Femur (tissue), 1 donor: Measurements from ENCODE around the gene LENG8.
A peak's percentile ranks its signal among the peaks of the same experiment; 100 is the strongest.
"Not testable (repeated sequence)": the region's sequence is repeated elsewhere in the genome, so short reads cannot be mapped to it uniquely, and the experiment has no call there.

Experiments
- DNase-seq: peaks from one replicate; pipeline ENCODE4 v3.0.0-alpha.2; 2017

The LENG8 gene

DNA sequence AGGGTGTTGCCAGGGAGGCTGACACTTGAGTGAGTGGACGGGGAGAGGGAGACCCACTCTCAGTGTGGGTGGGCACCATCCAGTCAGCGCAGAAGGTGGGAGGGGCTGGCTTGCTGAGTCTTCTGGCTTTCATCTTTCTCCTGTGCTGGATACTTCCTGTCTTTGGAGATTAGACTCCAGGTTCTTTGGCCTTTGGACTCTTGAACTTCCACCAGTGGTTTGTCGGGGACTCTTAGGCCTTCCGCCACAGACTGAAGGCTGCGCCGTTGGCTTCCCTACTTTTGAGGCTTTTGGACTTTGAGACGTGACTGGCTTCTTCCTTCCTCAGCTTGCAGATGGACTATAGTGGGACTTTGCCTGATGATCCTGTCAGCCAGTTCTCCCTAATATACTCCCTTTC, 4.3 kb upstream of the LENG8 start:
- DNase-seq = no peak

DNA sequence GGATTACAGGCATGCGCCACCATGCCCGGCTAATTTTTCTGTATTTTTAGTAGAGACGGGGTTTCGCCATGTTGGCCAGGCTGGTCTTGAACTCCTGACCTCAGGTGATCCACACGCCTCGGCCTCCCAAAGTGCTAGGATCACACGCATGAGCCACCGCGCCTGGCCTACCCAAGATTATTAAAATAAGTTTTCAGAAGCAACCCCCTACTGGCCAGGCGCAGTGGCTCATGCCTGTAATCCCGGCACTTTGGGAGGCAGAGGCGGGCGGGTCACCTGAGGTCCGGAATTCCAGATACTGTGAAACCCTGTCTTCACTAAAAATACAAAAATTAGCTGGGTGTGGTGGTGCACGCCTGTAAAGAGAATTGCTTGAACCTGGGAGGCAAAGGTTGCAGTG, 2.6 kb upstream of the LENG8 start:
- DNase-seq = not testable (repeated sequence)

DNA sequence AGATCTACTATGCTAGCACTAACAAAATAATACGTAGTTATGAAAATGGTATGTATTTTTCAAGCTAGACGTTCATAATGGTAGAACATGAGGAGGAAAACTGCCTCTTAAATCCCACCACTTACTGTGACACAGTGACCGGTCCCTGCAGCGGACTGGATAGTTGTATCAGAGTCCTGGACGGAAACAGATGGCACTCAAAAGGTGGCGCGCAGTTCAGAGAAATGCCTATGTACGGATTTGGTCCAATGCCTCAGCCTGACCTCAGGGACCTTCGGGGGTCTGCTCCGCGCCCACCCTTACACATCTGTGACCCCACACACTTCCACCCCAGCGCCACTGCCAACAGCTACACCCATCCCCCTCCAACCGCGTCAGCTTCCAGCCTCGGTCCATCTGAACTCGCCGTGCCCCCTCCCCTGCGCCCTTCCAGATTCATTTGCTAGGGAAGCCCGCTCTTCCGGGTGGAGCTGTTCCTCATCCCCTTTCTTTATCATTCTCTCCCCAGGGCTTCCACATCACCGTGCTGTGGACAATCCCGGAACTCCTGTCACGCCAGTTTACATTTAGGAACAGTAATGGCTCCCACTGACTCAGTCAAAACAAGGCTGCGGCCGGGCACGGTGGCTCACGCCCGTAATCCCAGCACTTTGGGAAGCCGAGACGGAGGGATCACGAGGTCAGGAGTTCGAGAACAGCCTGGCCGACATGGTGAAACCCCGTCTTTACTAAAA, 792 bp upstream of the LENG8 start:
- peak; percentile 85 for DNase-seq

DNA sequence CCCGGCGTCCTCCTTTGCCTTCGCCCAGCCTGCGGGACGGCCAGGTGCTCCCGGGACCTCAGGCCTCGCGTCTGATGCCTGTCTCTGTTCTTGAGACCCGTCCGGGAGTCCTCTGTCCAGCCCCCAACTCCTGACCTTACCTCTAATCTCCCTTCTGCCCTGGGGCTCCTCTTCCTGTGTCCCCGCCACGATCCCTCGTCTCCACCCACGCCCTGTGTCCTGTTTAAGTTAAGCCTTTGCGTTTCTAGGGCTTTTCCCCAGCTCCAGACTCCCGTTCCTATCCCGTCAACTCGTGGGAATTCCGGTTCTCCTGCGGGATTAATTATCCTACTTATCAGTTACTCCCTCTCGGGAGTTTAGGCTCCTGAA, 686 bp downstream of the LENG8 start:
- DNase-seq = no peak

DNA sequence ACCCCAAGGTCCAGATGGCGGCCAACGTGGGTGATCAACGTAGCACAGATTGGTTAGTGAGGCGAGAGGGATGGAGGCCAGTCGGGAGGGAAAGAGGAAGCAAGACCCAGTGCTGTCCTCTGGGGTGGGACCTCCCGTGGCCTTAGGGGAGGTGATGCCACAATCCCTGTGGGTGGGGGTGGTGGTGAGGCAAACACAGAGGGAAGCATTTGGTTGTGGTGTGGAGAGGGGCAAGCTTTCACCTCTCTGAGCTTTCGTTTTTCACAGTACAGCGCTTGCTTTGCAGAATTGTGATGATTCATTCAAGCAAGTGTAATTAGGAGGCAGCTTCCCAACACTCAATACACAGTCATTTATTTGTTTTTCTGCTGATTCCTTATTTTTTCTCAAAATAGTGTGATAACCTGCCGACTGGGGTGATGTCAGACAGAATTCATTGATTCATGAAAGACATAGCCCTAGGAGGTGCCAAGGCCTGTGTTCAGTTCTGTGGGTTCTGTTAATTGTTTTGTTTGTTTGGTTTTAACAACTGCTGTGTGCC, 2.4 kb downstream of the LENG8 start:
- no peak for DNase-seq

DNA sequence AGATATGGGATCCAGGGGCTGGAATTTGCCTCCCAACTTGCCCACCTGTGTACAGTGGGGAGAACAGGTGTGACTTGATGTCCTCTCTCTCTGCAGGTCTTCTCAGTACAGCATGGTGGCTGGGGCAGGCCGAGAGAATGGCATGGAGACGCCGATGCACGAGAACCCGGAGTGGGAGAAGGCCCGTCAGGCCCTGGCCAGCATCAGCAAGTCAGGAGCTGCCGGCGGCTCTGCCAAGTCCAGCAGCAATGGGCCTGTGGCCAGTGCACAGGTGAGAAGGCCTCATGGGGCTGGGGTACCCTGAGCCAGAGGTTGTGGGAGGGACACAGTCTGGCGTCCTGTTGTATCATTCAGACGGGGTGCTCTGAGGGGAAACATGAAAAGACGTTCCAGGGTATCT, 3.0 kb downstream of the LENG8 start:
- DNase-seq = no peak

DNA sequence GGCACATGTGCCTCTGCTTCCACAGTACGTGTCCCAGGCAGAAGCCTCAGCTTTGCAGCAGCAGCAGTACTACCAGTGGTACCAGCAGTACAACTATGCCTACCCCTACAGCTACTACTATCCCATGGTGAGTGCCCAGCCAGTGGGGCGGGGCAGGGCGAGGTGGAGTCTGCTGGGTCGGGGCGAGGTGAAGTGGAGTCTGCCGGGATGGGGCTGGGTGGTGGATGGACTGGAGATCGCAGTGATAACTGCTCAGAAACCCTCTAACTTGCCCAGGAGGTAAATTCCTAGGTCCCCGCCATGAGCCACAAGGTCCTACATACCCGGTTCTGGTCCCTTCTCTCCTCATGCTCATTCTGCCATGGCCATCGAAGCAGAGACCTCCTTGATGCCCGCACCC, 3.6 kb downstream of the LENG8 start:
- no peak for DNase-seq

DNA sequence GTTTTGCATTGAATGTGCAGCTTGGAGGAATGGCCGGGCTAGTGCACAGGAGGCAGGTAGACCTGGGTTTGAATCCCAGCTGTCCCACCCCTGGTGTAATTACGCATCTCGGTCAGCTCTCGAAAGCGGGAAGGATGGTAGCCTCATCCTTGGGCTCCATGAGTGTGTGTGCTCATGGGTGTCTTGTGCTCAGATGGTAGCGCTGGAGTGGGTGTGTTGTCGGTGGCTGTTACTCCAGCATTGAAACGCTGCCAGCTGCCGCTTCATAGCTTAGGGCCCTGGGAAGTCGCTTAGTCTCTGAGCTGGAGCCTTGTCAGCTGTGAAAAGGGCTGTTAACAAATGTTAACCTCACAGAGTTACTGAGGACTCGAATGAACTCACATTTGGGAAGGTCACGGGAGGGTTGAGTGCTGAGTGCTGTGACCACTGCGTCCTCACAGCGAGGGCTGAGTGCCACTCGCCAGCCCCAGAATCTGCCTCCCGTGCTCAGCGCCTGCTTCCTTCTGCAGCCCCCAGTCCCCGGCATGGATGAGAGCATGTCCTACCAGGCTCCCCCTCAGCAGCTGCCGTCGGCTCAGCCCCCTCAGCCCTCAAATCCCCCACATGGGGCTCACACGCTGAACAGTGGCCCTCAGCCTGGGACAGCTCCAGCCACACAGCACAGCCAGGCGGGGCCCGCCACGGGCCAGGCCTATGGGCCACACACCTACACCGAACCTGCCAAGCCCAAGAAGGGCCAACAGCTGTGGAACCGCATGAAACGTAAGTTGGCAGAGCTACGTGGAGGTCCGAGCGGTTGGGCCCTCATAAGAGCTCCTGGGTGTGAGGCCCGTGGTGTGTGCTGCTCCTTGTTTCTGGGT, 5.2 kb downstream of the LENG8 start:
- DNase-seq = no peak

DNA sequence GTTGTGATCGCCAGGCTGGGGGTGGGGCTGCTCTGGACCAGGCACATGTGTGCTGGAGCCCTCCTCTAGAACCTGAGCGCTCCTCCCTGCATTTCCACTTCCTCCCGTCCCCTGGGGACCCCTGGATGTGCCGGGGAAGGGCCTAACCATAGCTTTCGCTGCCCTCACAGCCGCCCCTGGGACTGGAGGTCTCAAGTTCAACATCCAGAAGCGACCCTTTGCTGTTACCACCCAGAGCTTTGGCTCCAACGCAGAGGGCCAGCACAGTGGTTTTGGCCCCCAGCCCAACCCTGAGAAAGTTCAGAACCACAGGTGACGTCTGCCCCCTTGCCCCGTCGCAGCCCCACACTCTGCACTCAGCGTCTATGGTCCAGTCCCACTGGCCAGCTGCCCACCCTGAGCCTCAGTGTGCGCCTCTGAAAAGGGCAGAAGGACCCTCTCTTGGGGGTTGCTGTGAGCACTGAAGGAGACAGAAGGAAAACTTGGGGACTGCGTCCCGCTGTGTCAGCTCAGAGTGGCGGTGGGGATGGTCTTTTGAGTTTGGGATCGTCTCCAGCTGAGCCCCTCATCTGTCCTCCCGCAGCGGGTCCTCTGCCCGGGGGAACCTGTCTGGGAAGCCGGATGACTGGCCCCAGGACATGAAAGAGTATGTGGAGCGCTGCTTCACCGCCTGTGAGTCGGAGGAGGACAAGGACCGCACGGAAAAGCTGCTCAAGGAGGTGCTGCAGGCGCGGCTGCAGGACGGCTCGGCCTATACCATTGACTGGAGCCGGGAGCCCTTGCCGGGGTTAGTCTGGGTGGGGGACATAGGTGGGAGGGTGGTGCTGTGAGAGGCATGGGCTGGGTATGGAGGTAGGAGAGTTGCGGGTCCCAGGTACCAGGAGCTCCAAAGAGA, 6.0 kb downstream of the LENG8 start:
- no peak for DNase-seq

DNA sequence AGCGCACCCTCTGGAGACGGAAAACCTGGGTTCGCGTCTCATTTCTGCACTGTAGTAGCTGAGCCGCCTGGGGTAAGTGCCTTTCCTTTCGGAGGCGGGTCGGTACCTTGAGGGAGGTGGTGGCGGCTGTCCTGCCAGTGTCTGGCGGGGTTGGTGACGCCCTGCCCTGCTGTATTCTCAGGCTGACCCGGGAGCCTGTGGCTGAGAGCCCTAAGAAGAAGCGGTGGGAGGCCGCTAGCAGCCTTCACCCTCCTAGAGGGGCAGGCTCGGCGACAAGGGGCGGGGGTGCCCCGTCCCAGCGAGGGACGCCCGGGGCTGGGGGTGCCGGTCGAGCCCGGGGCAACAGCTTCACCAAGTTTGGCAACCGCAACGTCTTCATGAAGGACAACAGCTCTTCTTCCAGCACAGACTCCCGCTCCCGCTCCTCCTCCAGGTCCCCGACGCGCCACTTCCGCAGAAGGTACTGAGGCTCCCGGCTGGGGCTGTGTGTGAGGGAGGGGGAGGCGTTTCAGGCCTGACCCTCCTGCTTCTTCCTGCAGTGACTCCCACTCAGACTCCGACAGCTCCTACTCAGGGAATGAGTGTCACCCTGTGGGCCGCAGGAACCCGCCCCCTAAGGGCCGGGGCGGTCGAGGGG, 6.9 kb downstream of the LENG8 start:
- no peak for DNase-seq

DNA sequence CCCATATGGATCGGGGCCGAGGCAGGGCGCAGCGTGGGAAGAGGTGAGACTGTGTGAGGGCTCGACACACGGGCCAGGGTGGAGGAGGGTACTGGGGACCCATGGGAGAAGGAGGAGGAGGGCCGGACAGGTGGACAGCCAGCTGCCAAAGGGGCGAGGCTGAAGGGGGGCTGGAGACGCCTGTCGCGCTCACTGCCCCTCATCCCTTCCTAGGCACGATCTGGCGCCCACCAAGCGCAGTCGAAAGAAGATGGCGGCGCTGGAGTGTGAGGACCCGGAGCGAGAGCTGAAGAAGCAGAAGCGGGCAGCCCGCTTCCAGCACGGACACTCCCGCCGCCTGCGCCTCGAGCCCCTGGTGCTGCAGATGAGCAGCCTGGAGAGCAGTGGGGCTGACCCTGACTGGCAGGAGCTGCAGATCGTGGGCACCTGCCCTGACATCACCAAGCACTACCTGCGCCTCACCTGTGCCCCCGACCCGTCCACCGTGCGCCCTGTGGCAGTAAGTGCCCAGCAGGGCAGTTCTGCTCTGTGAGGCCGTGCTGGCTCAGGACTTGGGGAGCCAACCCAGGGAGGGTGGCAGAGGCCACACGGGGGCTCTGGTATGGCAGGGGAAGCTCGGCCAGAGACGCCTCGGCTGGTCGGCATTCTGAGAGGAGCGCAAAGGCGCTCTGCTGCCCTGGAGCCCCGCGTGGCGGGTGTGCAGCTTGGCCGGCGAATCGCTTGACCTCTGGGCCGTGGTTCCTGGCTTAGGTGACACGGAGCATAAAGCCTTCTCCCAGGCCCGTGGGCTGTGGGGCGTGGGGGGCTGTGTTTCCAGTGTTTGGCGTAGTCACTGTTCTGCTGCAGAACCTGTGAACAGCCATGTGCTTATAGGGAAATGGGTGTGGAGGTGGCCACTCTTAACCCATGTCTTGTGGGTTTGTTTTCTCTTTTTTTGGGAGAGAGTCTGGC, 7.7 kb downstream of the LENG8 start:
- no peak for DNase-seq

DNA sequence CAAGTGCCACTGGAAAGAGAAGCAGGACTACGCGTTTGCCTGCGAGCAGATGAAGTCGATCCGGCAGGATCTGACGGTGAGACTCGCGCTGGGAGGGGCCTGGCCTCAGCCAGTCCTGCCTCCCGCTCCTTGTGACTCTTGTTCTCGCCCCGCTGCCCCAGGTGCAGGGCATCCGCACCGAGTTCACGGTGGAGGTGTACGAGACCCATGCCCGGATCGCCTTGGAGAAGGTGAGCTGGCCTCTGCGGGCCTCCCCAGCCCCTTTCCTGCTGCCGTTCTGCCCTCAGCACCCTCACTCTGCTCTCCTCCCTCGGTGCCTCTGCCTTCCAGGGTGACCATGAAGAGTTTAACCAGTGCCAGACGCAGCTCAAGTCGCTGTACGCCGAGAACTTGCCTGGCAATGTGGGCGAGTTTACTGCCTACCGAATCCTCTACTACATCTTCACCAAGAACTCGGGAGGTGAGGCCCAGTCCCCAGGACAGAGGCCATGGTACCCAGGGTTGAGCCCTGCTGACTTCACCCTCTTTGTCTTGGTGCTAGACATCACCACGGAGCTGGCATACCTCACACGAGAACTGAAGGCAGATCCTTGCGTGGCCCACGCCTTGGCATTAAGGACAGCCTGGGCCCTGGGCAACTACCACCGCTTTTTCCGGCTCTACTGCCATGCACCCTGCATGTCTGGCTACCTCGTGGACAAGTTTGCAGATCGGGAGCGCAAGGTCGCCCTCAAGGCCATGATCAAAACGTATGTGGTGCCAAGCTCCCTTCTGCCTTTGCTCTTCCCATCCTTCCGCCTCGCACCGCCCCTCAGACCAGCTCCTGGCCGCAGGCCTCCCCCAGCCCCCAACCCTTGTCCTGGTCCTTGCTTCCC, 9.0 kb downstream of the LENG8 start:
- DNase-seq = no peak

DNA sequence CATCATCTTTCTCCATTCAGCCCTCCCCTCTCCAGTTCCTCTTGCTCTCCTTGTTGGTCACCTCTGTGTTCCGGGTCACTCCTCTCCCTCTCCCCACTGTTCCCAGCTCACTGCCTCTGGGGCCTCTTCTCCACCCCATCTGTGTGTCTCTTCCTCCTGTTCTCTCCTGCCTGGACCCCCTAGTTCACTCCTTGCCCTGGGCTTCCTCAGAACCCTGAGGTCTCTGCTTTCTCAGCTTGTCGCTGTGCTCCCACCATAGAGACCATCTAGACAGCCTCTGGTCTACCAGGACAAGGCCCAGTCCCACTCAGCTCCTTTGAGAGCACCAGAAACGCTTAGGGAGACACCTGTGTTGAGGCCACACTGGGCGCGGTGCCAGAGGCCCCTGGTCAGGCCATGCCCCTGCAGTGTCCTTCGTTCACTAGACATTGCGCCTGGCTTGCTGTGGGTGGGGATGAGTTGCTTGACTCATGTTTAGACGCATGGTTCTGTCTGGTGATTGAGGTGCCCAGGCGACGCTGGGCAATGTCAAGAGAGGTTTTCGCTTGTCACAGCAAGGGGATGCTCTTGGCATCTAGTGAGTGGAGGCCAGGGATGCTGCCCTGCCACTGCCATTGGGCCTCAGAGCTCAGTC, 9.8 kb downstream of the LENG8 start:
- no peak for DNase-seq

DNA sequence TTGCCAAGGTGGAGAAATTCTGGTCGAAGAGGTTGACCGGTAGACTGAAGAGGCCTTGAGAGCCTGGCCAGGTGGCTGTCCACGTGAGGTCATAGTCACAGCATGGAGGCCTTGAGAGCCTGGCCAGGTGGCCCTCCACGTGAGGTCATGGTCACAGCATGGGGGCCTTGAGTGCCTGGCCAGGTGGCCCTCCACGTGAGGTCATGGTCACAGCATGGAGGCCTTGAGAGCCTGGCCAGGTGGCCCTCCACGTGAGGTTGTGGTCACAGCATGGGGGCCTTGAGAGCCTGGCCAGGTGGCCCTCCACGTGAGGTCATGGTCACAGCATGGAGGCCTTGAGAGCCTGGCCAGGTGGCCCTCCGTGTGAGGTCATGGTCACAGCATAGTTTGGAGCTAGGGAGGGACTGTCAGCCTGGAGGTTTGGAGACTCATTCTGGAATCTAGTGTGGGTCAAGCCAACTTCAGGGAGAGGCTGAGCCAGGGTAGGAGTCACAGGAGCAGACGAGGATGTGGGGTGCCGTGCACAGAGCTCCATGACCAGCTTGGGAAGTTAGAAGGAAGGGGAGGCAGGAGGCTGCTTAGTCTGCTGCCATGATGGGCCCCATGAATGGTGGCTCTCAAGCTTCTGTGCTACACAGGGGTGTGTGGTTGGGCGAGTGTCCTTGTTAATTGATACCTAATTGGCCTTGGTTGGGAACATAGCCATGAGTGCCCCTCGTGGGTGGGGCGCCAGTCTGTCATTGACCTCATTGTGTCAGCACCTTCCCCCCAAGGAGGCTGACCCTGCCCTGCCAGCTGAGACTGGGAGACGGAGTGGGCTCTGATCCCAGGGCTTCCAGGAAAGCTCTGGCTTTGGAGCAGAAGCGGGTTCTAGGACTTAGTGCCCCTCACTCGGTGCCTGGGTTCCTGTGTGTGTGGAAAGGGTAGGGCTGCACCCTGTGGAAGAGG, 10.6 kb downstream of the LENG8 start:
- no peak for DNase-seq

DNA sequence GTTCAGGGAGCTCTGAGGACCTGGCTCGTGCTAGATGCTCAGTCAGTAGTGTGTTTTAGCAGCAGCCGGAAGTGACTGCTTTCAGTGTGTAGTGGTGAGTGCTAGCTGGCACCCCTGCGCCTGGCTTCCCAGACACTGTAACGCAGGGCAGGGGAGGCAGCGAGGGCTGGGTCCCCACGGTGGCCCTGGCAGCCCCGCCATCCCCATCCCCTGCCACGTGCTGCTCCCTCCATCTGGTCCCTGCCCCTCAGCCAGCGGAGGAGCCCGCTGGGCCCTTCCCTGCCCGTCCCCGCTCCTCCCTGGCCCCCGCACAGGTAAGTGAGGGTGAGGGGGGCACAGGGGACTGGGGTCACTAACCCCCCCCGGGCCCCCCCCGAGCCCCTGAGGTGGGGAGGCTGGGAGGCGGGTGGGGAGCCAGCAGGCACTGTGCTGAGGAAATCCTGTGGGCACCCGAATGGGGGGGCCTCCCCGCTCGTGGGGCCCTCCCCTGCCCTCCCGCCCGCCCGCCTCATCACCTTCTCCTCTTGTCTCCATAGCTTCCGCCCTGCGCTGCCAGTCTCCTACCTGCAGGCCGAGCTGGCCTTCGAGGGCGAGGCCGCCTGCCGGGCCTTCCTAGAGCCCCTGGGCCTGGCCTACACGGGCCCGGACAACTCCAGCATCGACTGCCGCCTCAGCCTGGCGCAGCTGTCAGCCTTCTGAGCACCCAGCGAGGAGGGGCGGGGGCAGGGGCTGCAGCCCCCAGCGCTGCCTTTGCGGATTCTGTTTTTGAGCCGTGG, 11.4 kb downstream of the LENG8 start:
- DNase-seq = no peak

DNA sequence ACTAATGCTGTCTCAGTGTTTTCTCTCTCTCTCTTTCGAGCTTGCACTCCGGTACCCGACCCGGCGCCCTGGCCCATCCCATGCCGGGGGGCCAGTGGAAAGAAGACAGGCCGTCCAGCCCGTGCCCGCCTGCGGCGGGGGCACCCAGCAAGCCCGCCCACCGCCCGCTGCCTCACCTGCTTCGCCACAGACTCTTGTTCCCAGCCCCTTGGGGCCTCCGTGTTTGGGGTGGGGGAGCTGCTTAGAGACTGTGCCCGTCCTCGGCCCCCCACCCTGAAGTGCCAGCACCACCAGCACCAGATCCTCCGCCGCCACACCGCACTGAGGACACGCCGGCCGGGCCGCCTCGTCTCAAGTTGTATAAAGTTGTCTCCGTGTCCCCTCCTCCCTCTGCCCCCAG, 12.2 kb downstream of the LENG8 start:
- no peak for DNase-seq

DNA sequence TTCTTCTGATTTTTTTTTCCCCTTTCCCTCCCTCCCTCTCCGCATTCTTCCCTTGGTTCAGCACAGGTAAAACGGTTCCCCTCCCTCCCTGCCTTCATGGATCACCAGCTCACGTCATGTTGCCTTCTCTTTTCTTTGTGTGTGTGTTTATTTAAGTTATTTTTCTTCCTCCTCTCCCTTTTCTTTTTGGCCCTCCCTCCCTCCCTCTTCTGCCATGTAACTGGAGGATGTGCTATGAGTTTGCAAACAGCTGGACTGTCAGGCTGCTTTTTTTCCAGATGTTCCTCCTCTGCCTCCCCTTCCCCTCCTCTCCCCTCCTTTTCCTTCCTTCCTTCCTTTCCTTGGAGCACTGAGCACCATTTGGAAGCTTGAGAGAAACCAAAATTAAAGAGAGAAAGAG, 12.6 kb downstream of the LENG8 start:
- DNase-seq = no peak
